ENCODE measurements around the gene TSPEAR.

Gene TSPEAR

DNA sequence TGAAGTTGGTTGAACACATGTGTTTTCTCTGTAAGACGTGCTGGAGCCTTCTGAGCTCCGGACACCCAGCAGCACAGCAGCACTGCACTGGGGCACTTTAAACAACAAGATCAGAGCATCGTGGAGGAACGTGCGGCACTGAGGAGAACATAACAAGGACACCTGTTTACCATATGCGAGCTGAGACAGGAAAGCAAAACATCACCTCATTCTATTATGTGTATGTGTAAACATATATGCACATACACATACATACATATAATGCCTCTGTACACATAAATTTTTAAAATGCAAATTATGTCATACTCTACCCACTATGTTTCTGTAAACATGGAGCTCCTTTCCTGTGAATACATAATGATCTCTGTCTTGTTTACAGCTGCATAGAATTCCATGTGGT lies 115.8 kb downstream of the TSPEAR start:
- no peaks in the 10 kb centered on the region for H3K9me3 ChIP-seq (ENCODE audit: control insufficient read depth, insufficient read depth, low read length)
- H3K9me2 ChIP-seq (replicated peaks; ENCODE audit: control insufficient read depth, low read length): no peaks in the 10 kb centered on the region
- H3F3A ChIP-seq (ENCODE audit: control insufficient read depth, insufficient read depth): no peaks in the 10 kb centered on the region
- no peaks in the 10 kb centered on the region for H3K4me1 ChIP-seq (ENCODE audit: control insufficient read depth, low read length)
- H3K4me3 ChIP-seq (ENCODE audit: low read length): no peak overlapping the region
- H4K20me1 ChIP-seq (ENCODE audit: control insufficient read depth, insufficient read depth, low read depth, low read length): no peaks in the 10 kb centered on the region
- H3K27me3 ChIP-seq (ENCODE audit: control insufficient read depth, low read length): 0 out of 2 replicates have a peak, but pooled peaks cover 3% of the 10 kb centered on the region
- TF ChIP-seq, protein P1, sequence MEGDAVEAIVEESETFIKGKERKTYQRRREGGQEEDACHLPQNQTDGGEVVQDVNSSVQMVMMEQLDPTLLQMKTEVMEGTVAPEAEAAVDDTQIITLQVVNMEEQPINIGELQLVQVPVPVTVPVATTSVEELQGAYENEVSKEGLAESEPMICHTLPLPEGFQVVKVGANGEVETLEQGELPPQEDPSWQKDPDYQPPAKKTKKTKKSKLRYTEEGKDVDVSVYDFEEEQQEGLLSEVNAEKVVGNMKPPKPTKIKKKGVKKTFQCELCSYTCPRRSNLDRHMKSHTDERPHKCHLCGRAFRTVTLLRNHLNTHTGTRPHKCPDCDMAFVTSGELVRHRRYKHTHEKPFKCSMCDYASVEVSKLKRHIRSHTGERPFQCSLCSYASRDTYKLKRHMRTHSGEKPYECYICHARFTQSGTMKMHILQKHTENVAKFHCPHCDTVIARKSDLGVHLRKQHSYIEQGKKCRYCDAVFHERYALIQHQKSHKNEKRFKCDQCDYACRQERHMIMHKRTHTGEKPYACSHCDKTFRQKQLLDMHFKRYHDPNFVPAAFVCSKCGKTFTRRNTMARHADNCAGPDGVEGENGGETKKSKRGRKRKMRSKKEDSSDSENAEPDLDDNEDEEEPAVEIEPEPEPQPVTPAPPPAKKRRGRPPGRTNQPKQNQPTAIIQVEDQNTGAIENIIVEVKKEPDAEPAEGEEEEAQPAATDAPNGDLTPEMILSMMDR (IDR thresholded peaks at IDR 0.05; ENCODE audit: low read depth, low read length, poor library complexity, severe bottlenecking): no peak
- TF ChIP-seq EZH2phosphoT487 (IDR thresholded peaks at IDR 0.05; ENCODE audit: borderline replicate concordance, low read length): no peak
- no peaks in the 10 kb centered on the region for H3K79me2 ChIP-seq (ENCODE audit: control insufficient read depth, low read length)
- no peaks in the 10 kb centered on the region for H3K36me3 ChIP-seq (ENCODE audit: control insufficient read depth, low read length)
- H3K27ac ChIP-seq (ENCODE audit: low read depth, low read length): no peak overlapping the region
- H3K4me2 ChIP-seq (ENCODE audit: low read length): no peak overlapping the region

DNA sequence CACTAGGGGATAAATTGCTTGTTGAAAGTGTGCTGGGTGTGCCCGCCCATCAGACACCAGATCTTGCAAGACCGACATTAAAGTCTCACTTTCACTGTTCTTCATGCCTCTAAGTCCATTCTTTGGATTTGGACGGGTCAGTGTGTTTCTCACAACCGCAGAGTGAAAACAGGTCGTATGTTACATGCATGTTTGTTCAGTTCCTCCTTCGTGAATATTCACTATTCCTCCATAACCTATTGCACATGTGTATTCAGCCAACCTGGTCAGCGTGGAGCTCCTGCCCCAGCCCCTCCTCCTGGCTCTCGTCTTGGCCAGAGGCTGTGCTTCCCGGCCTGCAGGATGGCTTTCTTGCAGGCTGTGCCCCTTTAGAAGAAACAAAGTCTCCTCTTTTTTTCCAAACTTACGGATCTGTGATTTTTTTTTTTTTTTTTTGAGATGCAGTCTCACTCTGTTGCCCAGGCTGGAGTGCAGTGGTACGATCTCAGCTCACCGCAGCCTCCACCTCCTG lies 116.9 kb downstream of the TSPEAR start:
- Histone ChIP-seq H3K4me2 (ENCODE audit: low read length) (no peak overlapping the region), H3K36me3 (ENCODE audit: control insufficient read depth, low read length) (no peaks in the 10 kb centered on the region), H3K27me3 (ENCODE audit: control insufficient read depth, low read length) (0 out of 2 replicates have a peak, but pooled peaks cover 3% of the 10 kb centered on the region), H3K9me2 (replicated peaks; ENCODE audit: control insufficient read depth, low read length) (no peaks in the 10 kb centered on the region), H3K79me2 (ENCODE audit: control insufficient read depth, low read length) (no peaks in the 10 kb centered on the region), H4K20me1 (ENCODE audit: control insufficient read depth, insufficient read depth, low read depth, low read length) (no peaks in the 10 kb centered on the region), H3K4me3 (ENCODE audit: low read length) (no peak overlapping the region), H3K4me1 (ENCODE audit: control insufficient read depth, low read length) (no peaks in the 10 kb centered on the region), H3K27ac (ENCODE audit: low read depth, low read length) (no peak overlapping the region), H3F3A (ENCODE audit: control insufficient read depth, insufficient read depth) (no peaks in the 10 kb centered on the region), H3K9me3 (ENCODE audit: control insufficient read depth, insufficient read depth, low read length) (no peaks in the 10 kb centered on the region)
- TF ChIP-seq, protein P1 (IDR thresholded peaks at IDR 0.05; ENCODE audit: low read depth, low read length, poor library complexity, severe bottlenecking): no peak
- no peak for TF ChIP-seq EZH2phosphoT487 (IDR thresholded peaks at IDR 0.05; ENCODE audit: borderline replicate concordance, low read length)

DNA sequence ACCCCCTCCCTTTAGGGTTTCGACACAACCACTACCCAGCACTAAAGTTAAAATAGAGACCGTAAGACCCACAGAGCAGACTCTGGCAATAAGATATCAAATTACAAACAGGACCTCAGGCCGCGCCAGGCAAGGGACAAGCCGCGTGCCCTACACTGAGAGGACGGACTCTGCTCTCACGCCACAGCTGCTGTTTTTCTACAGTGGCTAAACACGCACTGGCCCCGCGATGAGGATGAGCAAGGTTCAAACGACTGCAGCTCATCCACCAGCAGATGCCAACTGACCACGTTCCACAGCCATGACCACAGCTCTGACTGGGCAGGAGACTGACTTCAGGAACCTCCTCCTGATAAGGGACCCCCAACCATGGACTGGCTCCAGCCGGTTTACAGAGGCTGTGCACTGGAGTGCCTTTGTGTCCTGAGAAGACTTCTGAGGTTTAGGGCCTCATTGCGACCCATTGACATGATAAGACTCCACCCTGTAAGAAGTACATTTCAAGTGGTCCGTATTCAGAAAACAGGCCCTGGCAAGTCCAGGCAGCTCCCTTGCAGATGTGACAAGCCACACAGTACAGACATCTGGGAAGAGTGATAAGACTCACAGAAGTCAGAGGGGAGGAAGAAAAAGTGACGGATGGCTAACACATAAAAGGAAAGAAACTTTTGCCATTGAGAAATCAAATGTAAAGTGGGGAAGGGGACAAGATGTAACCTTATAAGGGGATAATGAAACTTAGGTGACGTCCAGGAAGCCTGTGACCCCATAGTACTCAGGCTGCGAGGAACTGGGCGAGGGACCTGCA lies 117.6 kb downstream of the TSPEAR start:
- Histone ChIP-seq H3K79me2 (ENCODE audit: control insufficient read depth, low read length) (no peaks in the 10 kb centered on the region), H3K9me2 (replicated peaks; ENCODE audit: control insufficient read depth, low read length) (no peaks in the 10 kb centered on the region), H3K27me3 (ENCODE audit: control insufficient read depth, low read length) (0 out of 2 replicates have a peak, but pooled peaks cover 3% of the 10 kb centered on the region), H4K20me1 (ENCODE audit: control insufficient read depth, insufficient read depth, low read depth, low read length) (no peaks in the 10 kb centered on the region), H3K36me3 (ENCODE audit: control insufficient read depth, low read length) (no peaks in the 10 kb centered on the region), H3K27ac (ENCODE audit: low read depth, low read length) (no peak overlapping the region), H3K4me2 (ENCODE audit: low read length) (no peak overlapping the region), H3K4me1 (ENCODE audit: control insufficient read depth, low read length) (no peaks in the 10 kb centered on the region), H3F3A (ENCODE audit: control insufficient read depth, insufficient read depth) (no peaks in the 10 kb centered on the region), H3K4me3 (ENCODE audit: low read length) (no peak overlapping the region), H3K9me3 (ENCODE audit: control insufficient read depth, insufficient read depth, low read length) (no peaks in the 10 kb centered on the region)
- no peak for TF ChIP-seq EZH2phosphoT487 (IDR thresholded peaks at IDR 0.05; ENCODE audit: borderline replicate concordance, low read length)
- TF ChIP-seq, protein P1 (IDR thresholded peaks at IDR 0.05; ENCODE audit: low read depth, low read length, poor library complexity, severe bottlenecking): no peak

Data from DOHH2 (cell line).